GM12878 (cell line): ENCODE measurements around the gene TADA1. TPM values are rescaled to one million over a fixed set of nuclear protein-coding genes. Genes with fewer than 3 reads are reported as not detected.

Source experiments
- ATF2 ChIP-seq: IDR thresholded peaks from 2 replicates; pipeline ENCODE4 v1.6.1; 2012; ENCODE audit warnings: low read length, inconsistent platforms
- ATF7 ChIP-seq: fragments of 450-650 bp; IDR thresholded peaks from 2 replicates; pipeline ENCODE4 v1.6.1; 2016; ENCODE audit warnings: low read depth, mild to moderate bottlenecking
- BMI1 ChIP-seq: fragments of 450-650 bp; IDR thresholded peaks from 2 replicates; pipeline ENCODE4 v1.6.1; 2016; ENCODE audit warnings: mild to moderate bottlenecking, moderate library complexity, borderline replicate concordance
- CHD2 ChIP-seq: IDR thresholded peaks from 2 replicates; pipeline ENCODE4 v1.6.1; 2011; ENCODE audit warnings: low read depth, low read length, improper control_type of control experiment, borderline replicate concordance
- CUX1 ChIP-seq: IDR thresholded peaks from 2 replicates; pipeline ENCODE4 v1.6.1; 2012; ENCODE audit warnings: improper control_type of control experiment, low read depth, low read length; ENCODE audit not compliant: insufficient replicate concordance
- DPF2 ChIP-seq: fragments of 450-650 bp; IDR thresholded peaks from 2 replicates; pipeline ENCODE4 v1.6.1; 2017; ENCODE audit warnings: mild to moderate bottlenecking
- EGR1 ChIP-seq, 2 experiments: IDR thresholded peaks; 1 replicate in 1 of 2; 2 replicates in 1 of 2; pipeline ENCODE4 v1.6.1; 2011 to 2012; ENCODE audit warnings: low read depth in 2 of 2, low read length in 2 of 2, borderline replicate concordance in 1 of 2, mild to moderate bottlenecking in 1 of 2, moderate library complexity in 1 of 2
- ELK1 ChIP-seq: IDR thresholded peaks from 2 replicates; pipeline ENCODE4 v1.6.1; 2012; ENCODE audit warnings: low read depth, low read length, improper control_type of control experiment
- HCFC1 ChIP-seq: fragments of 150-350 bp; IDR thresholded peaks from 2 replicates; pipeline ENCODE4 v1.6.1; 2014; ENCODE audit warnings: low read length
- IKZF1 ChIP-seq: fragments of 450-650 bp; conservative IDR thresholded peaks from 2 replicates; pipeline ENCODE4 v1.6.1; 2017; ENCODE audit warnings: antibody characterized with exemption, mild to moderate bottlenecking
- IKZF2 ChIP-seq, 2 experiments: fragments of 450-650 bp; IDR thresholded peaks; 2 replicates each; pipeline ENCODE4 v1.6.1; 2017; ENCODE audit warnings: mild to moderate bottlenecking in 2 of 2, moderate library complexity in 2 of 2
- NFYA ChIP-seq: IDR thresholded peaks from 2 replicates; pipeline ENCODE4 v1.6.1; 2011; ENCODE audit warnings: low read depth, mild to moderate bottlenecking, low read length, improper control_type of control experiment, borderline replicate concordance
- NR2C1 ChIP-seq: fragments of 450-650 bp; IDR thresholded peaks from 2 replicates; pipeline ENCODE4 v1.6.1; 2017; ENCODE audit warnings: antibody characterized with exemption, mild to moderate bottlenecking, moderate library complexity
- RAD21 ChIP-seq: IDR thresholded peaks from 2 replicates; pipeline ENCODE4 v1.6.1; 2011; ENCODE audit warnings: mild to moderate bottlenecking, low read depth, low read length, moderate library complexity; ENCODE audit not compliant: insufficient read depth
- STAT3 ChIP-seq: IDR thresholded peaks from 2 replicates; pipeline ENCODE4 v1.6.1; 2011; ENCODE audit warnings: low read depth, low read length, improper control_type of control experiment
- SUPT20H ChIP-seq: IDR thresholded peaks from 2 replicates; pipeline ENCODE4 v1.6.1; 2011; ENCODE audit warnings: low read depth, mild to moderate bottlenecking, low read length, moderate library complexity, borderline replicate concordance; ENCODE audit not compliant: control insufficient read depth
- ZBED1 ChIP-seq: IDR thresholded peaks from 2 replicates; pipeline ENCODE4 v1.6.1; 2016; ENCODE audit warnings: borderline replicate concordance
- ZBTB11 ChIP-seq: fragments of 450-650 bp; formaldehyde crosslinking; IDR thresholded peaks from 2 replicates; pipeline ENCODE4 v1.5.0; 2022; ENCODE audit warnings: mild to moderate bottlenecking, missing genetic modification characterization
- polyA plus RNA-seq, 11 experiments: library from polyadenylated mRNA; depleted of rRNA in 4 of 11; unstranded in 6 of 11; stranded (reverse) in 5 of 11; fragments of >200 nt; fragmentation: Nextera tagmentation in 4 of 11; fragmentation: Illumina TruSeq in 1 of 11; extraction: Ambion mirVana in 4 of 11; extraction: Trizol in 1 of 11; gene quantifications; 1 replicate in 1 of 11; 2 replicates in 10 of 11; pipeline versions ENCODE4 v1.2.1 to v1.2.3, GENCODE V29; 2011 to 2016; ENCODE audit warnings: inconsistent platforms in 2 of 11, missing spikeins in 2 of 11, low read depth in 1 of 11
- total RNA-seq, 4 experiments: library from RNA; depleted of rRNA in 3 of 4; stranded (reverse); fragments of >200 nt in 3 of 4; fragmentation: Illumina TruSeq in 1 of 4; extraction: Trizol in 1 of 4; gene quantifications; 2 replicates each; pipeline versions ENCODE4 v1.2.1 to v1.2.3, GENCODE V29; 2013 to 2021

The TADA1 gene
- total and polyA plus RNA-seq, 10 of the 15 experiments (the other 5 are each of a cell fraction or from before 2014, with no cell fraction given) = 15.2 to 38.6 (median 26.5) TPM

GRCh38 chr1:166875734-166876539 is at the start of gene TADA1 (continued):
- TF ChIP-seq CUX1 (no peak), DPF2 (0 out of 2 replicates have a peak, but pooled peaks have one; percentile 60), NFYA (no peak), ATF2 (no peak), CHD2 (peak; percentile 70), EGR1 (IDR thresholded peaks at IDR 0.05; ENCODE audit: borderline replicate concordance in 1 of 2, low read depth in 2 of 2, low read length in 2 of 2) (peak in 1 of 2 experiments; percentile 70; a peak in 1 of 3 replicates), RAD21 (peak; percentile 10; the same call in 1 of the 2 replicates), ATF7 (peak; percentile 67), BMI1 (no peak), ZBTB11 (CRISPR knock-in tag) (peak; percentile 73), SUPT20H (no peak), HCFC1 (no peak; the same call in 1 of the 2 replicates), IKZF1 (peak; percentile 89), ELK1 (peak; percentile 67; the same call in 1 of the 2 replicates), ZBED1 (no peak), STAT3 (no peak), NR2C1 (no peak), IKZF2 (IDR thresholded peaks at IDR 0.05) (peak in 1 of 2 experiments; percentile 42; a peak in 2 of 4 replicates)
